HG03571 (cell line): ENCODE results near the gene TLCD3A.

Experiments
- ATAC-seq: cut with Tn5 transposase; IDR thresholded peaks from one replicate; pipeline ENCODE4 v1.9.1; 2021; ENCODE audit not compliant: unreplicated experiment

Gene TLCD3A

DNA sequence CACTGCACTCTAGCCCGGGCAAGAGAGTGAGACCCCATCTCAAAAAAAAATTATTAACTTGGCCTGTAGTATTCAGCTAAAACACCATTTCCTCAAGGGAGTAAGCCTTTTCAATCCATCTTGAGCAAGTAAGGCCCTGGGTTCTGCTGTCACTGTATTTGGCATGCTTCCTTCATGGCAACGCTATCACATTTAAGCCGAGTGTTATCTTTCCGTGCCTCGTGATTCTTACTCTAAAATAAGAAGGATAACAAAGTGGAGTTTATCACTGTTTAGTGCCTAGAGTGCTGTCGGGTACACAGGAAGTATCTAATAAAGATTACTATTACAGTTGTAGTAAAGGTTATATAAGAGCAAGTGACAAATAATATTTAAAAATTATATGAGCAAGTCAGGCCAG lies 26.5 kb upstream of the TLCD3A start:
- ATAC-seq, result no peak

DNA sequence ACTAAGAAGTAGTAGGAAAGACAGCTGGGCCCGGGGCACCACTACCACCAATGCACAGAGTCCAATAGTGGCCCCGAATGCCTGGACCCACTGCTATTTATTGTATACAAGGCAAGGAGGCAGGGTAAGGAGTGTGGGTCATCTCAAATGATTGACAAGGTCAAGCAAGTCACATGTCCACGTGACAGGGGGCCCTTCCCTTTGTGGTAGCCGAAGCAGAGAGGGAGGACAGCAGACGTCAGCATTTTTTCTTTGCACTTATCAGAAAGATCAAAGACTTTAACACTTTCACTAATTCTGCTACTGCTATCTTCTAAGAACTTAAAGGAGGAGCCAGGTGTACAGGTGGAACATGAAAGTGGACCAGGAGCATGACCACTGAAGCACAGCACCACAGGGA lies 24.3 kb upstream of the TLCD3A start:
- no peak for ATAC-seq

GRCh38 chr17:718075-718474 lies 14.3 kb upstream of the TLCD3A start:
- no peak for ATAC-seq

DNA sequence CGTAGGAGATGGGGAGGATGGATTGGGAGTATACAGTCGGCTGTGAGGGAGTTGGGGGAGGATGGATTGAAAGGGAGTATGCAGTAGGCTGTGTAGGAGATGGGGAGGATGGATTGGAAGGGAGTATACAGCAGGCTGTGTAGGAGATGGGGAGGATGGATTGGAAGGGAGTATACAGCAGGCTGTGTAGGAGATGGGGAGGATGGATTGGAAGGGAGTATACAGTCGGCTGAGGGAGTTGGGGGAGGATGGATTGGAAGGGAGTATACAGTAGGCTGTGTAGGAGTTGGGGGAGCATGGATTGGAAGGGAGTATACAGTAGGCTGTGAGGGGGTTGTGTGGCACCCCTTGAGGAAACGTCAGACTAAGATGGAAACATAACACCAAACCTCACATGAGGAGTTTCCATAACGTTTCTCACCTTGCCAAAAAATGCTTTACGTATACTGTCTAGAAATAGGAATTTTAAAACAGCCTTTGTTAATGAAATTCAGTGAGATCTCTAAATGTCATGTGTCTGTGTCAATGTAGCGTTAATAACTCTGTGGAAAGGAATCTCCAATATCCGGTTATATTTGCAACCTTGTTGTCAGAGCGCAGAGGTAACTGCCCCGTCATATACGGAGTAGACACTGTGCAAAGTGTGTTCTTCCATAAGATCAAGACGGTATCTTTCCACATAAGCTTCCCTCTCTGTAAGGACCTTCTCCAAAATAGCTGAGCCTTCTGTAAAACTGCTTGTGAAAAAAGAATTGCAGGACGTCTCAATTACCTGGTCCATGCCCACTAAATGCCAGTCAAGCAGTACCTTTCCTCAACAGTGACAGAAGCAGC lies 11.5 kb upstream of the TLCD3A start:
- ATAC-seq, result no peak

DNA sequence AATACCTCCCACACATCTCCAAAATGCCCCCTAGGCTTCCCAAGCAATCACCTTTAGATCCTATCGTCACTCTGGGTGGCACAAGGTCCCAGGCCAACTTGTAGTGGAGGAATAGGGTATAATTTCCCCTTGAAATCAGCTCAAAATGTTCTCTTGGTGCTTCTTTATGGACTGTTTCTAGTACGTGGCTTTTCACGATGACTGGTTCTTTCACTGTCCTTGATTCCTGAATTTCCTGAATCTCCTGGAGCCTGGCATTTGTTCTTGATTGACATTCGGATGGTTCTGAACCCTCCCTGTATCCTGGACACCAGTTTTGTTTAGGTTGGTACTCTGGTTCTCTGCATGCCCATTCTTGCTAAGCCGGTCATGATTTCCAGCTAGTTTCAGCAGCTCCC lies 10.9 kb upstream of the TLCD3A start:
- no peak for ATAC-seq

DNA sequence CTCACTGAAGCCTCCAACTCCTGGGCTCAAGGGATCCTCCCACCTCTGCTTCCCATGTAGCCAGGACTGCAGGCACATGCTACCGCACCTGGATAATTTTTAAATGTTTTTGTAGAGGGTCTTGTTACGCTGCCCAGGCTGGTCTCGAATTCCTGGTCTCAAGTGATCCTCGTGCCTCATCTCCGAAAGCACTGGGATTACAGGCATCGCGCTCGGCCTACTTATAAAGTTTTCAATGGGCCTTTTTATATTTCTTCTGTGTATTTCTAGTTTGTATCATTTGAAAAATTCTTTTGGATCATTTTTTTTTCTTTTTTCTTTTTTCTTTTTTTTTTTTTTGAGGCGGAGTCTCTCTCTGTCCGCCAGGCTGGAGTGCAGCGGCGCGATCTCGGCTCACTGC lies 7.3 kb upstream of the TLCD3A start:
- no peak for ATAC-seq

GRCh38 chr17:725746-726145 lies 6.7 kb upstream of the TLCD3A start:
- ATAC-seq, result no peak

GRCh38 chr17:726271-726919 lies 6.0 kb upstream of the TLCD3A start:
- ATAC-seq, result no peak

GRCh38 chr17:728911-729310 lies 3.5 kb upstream of the TLCD3A start:
- ATAC-seq, result no peak

DNA sequence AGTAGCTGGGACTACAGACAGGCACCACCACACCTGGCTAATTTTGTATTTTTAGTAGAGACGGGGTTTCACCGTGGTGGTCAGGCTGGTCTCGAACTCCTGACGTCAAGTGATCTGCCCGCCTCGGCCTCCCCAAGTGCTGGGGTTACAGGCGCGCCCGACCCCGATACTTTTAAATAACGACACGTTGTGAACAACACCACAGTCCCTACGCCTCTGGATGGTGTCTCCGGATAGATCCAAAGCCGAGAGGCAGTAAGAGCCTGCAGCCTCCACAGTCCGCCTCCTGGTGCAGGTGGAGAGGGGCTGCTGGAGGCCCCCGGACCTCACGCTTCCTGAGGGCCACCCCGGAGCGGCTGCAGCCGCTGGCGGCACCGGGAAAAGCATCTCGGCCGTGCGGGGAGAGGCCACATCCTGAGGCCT lies 741 bp upstream of the TLCD3A start:
- ATAC-seq, result no peak

GRCh38 chr17:732902-733720 lies 715 bp downstream of the TLCD3A start:
- peak; percentile 35 for ATAC-seq

- ATAC-seq, result no peak
Observed at GRCh38 chr17:733743-734142, 1.3 kb downstream of the TLCD3A start.

DNA sequence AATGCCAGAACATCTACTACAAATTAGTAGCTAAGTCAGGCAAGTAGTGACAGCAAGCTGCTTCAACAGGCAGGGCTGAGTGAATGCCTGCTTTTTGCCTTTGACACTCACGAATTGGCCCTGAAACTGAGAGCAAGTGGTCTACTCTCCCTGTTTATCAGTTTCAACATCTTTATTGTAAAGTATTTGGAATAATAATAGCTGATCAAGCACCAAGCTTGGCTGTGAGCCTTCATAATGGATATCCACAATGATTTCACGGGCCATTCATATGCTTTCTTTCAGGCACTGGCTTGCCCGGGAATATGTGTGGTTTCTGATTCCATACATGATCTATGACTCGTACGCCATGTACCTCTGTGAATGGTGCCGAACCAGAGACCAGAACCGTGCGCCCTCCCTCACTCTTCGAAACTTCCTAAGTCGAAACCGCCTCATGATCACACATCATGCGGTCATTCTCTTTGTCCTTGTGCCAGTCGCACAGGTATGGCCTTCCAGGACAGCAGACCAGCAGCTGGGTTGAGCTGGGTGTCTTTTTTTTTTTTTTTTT lies 5.2 kb downstream of the TLCD3A start:
- no peak for ATAC-seq

DNA sequence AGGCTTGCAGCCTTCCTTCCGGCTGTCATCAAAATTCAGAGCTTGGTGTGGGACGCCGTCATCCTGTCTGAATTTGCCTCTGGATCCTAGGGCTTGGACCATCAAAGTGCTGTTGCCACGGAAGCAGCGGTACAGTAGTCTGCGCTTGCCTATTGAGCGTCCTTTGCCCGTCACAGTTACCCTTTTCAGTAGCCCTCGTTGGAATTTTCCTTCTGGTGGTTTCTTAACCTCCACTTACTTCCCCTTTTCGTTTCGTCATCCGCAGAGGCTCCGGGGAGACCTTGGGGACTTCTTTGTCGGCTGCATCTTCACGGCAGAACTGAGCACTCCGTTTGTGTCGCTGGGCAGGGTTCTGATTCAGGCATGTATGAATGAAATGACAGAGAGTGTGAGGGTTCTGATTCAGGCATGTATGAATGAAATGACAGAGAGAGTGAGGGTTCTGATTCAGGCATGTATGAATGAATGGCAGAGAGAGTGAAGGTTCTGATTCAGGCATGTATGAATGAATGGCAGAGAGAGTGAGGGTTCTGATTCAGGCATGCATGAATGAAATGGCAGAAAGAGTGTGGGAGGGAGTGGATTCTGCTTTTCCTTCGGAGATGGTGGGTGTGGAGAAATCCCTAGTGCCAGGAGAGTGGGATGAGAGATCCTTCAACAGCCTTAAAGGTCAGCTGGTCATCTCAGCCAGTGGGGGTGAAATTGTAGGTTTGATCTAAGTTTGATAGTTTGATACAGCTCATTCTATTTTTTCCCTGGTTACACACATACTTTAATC lies 8.0 kb downstream of the TLCD3A start:
- no peak for ATAC-seq

GRCh38 chr17:742147-742793 lies 9.9 kb downstream of the TLCD3A start:
- no peak for ATAC-seq

DNA sequence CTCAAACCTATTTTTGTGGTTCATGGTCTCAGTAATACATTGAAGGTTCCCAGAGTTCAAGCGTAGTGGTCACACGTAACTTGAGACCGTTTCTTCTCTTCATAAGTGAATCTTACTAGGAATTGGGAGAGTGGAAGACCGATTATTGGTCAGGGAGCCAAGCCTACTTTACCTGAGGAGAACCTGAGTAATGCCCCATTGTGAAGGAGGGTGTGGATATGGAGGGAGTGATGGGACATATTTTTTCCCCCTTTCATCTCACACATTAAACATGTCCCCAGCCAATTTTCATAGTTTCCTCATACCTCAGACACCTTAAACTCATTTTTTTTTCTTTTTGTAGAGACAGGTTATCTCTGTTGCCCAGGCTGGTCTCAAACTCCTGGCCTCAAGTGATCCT lies 10.7 kb downstream of the TLCD3A start:
- no peak for ATAC-seq

DNA sequence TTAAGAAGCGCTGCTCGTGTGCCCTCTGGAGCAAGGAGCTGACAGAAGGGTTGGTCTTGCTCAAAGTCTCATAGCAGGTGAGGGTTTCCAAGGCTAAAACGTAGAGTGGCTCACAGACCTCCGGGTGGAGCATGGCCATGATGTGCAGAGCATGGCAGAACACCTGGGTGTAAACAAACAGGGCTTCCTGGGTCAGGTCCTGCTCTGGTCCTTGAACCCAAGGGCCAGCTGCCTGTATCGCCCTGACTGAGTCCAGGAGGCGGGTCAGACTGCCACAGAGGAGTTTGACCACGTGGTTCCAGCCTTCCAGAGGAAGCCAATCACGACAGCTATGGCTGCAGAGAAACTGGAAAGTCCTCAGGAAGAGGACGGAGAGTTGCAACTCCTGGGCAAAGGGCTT lies 12.5 kb downstream of the TLCD3A start:
- no peak for ATAC-seq

GRCh38 chr17:745406-745805 lies 13.0 kb downstream of the TLCD3A start:
- ATAC-seq, result no peak

DNA sequence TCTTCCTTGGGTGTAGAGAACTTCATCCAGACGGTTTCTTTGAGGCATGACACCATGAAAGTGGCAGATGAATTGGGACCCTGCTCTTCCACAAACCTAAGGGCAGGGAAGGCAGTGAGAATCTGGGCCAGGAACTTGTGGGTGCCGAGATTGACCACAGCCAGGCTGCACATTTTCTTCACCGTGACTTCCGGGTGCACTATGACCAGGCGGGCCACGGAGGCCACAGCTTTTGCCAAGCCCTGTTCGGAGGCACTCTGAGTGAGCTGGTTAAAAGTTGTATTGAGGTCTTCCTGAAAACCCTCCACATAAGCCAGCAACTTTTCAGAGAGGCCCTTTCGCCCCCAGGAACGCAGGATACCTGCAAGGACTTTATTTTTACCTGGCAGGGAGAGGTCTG lies 13.8 kb downstream of the TLCD3A start:
- no peak for ATAC-seq
